Endothelial cell of umbilical vein (primary cell): ENCODE data around the gene FLACC1. TPM values are rescaled to one million over a fixed set of nuclear protein-coding genes. Genes with fewer than 3 reads are reported as not detected.

Experiments
- BruUV-seq: library from RNA; stranded (reverse); fragments of 400-500 nt; replicated peaks from 2 replicates; lab custom pipeline; 2021; lab: Mats Ljungman, UMichigan
- CTCF ChIA-PET: fragments of 300-600, 350-600 bp; sonication (Branson Sonifier 250); formaldehyde crosslinking; loops from one replicate; lab custom pipeline; 2021; ENCODE audit warnings: antibody characterized with exemption, inconsistent platforms; lab: Charles Lee
- POLR2A ChIA-PET: fragments of 300-600, 350-600 bp; sonication (Branson Sonifier 250); formaldehyde crosslinking; loops from one replicate; lab custom pipeline; 2021; ENCODE audit warnings: antibody characterized with exemption, inconsistent platforms; lab: Charles Lee
- DNase-seq: peaks from one replicate; pipeline ENCODE4 v3.0.0-alpha.2; 2011; ENCODE audit warnings: low read depth, low spot score
- FAIRE-seq: peaks from 2 replicates; lab custom pipeline; 2011; peaks lifted over from hg19 to GRCh38; lab: Jason Lieb, UNC
- H2AFZ ChIP-seq: 2 replicates; pipeline ENCODE4 v1.6.0; 2012; ENCODE audit warnings: low read depth, low read length, control low read depth, inconsistent platforms
- H3K27ac ChIP-seq: 2 replicates; pipeline ENCODE4 v1.5.1; 2011; ENCODE audit warnings: low read depth, mild to moderate bottlenecking, control low read depth, low read length, moderate library complexity; ENCODE audit not compliant: insufficient read depth
- H3K27me3 ChIP-seq, 2 experiments: 2 replicates each; pipeline versions ENCODE4 v1.6.0 to v1.6.1; 2011; ENCODE audit warnings: low read length in 2 of 2, mixed read lengths in 1 of 2; ENCODE audit not compliant: control insufficient read depth in 2 of 2, insufficient read depth in 2 of 2
- H3K36me3 ChIP-seq, 2 experiments: 2 replicates in 1 of 2; 3 replicates in 1 of 2; pipeline ENCODE4 v1.5.1; 2011; ENCODE audit warnings: low read length in 2 of 2, mild to moderate bottlenecking in 1 of 2, moderate library complexity in 1 of 2; ENCODE audit not compliant: control insufficient read depth in 2 of 2, insufficient read depth in 2 of 2; ENCODE audit errors: extremely low read depth in 1 of 2
- H3K4me1 ChIP-seq: 3 replicates; pipeline ENCODE4 v1.5.1; 2011; ENCODE audit warnings: mild to moderate bottlenecking, low read length; ENCODE audit not compliant: control insufficient read depth, insufficient read depth; ENCODE audit errors: extremely low read depth
- H3K4me2 ChIP-seq: 2 replicates; pipeline ENCODE4 v1.6.1; 2011; ENCODE audit warnings: low read length, control low read depth, mixed read lengths; ENCODE audit not compliant: insufficient read depth
- H3K4me3 ChIP-seq, 3 experiments: fragments of 200-600 bp in 1 of 3; sonication (generic), shearing (Covaris generic) in 1 of 3; replicated peaks in 1 of 3; 2 replicates each; pipeline ENCODE4 v1.5.1; 2011 to 2016; ENCODE audit warnings: control low read depth in 3 of 3, low read length in 3 of 3, mild to moderate bottlenecking in 2 of 3, inconsistent platforms in 1 of 3, low read depth in 1 of 3, moderate library complexity in 1 of 3; ENCODE audit not compliant: insufficient read depth in 1 of 3
- H3K79me2 ChIP-seq: 2 replicates; pipeline ENCODE4 v1.6.0; 2012; ENCODE audit warnings: low read length, inconsistent platforms; ENCODE audit not compliant: control insufficient read depth, insufficient read depth
- H3K9ac ChIP-seq: replicated peaks from 2 replicates; pipeline ENCODE3; 2011; ENCODE audit warnings: low read length, control low read depth; ENCODE audit not compliant: insufficient read depth; ENCODE audit errors: extremely low read depth
- H3K9me1 ChIP-seq: replicated peaks from 3 replicates; pipeline ENCODE4 v1.6.0; 2011; ENCODE audit warnings: mild to moderate bottlenecking, low read length; ENCODE audit not compliant: control insufficient read depth, insufficient read depth; ENCODE audit errors: extremely low read depth
- H3K9me3 ChIP-seq: replicated peaks from 2 replicates; pipeline ENCODE4 v1.5.1; 2012; ENCODE audit warnings: low read length, inconsistent platforms; ENCODE audit not compliant: control insufficient read depth, insufficient read depth
- H4K20me1 ChIP-seq: replicated peaks from 2 replicates; pipeline ENCODE3; 2011; ENCODE audit warnings: mild to moderate bottlenecking, low read length; ENCODE audit not compliant: control insufficient read depth, insufficient read depth; ENCODE audit errors: extremely low read depth
- CTCF ChIP-seq, 2 donors: IDR thresholded peaks; 1 replicate in 1 of 2; 2 replicates in 1 of 2; pipeline ENCODE4 v1.5.1; 2011; ENCODE audit warnings: low read length in 2 of 2, mild to moderate bottlenecking in 2 of 2, moderate library complexity in 2 of 2, control low read depth in 1 of 2, inconsistent platforms in 1 of 2, low read depth in 1 of 2; ENCODE audit not compliant: insufficient read depth in 1 of 2; ENCODE audit errors: extremely low read depth in 1 of 2
- EZH2 ChIP-seq: IDR thresholded peaks from 2 replicates; pipeline ENCODE4 v1.6.1; 2012; ENCODE audit warnings: borderline replicate concordance, low read depth, mild to moderate bottlenecking, moderate library complexity, low read length, inconsistent platforms; ENCODE audit not compliant: severe bottlenecking
- GATA2 ChIP-seq: IDR thresholded peaks from 2 replicates; pipeline ENCODE4 v1.7.0; 2011; ENCODE audit warnings: low read depth, mild to moderate bottlenecking, moderate library complexity, mixed read lengths, low read length; ENCODE audit not compliant: insufficient read length, insufficient read depth
- MAX ChIP-seq: IDR thresholded peaks from 2 replicates; pipeline ENCODE4 v1.6.1; 2011; ENCODE audit not compliant: insufficient read depth, insufficient read length
- MYC ChIP-seq: IDR thresholded peaks from one replicate; pipeline ENCODE4 v1.6.1; 2011; ENCODE audit warnings: mild to moderate bottlenecking, low read depth, low read length
- POLR2A ChIP-seq: IDR thresholded peaks from 2 replicates; pipeline ENCODE4 v1.6.1; 2012; ENCODE audit warnings: low read depth, mild to moderate bottlenecking, control low read depth, low read length
- POLR2AphosphoS5 ChIP-seq: IDR thresholded peaks from 2 replicates; pipeline ENCODE4 v1.6.1; 2012; ENCODE audit warnings: low read depth, mild to moderate bottlenecking, control low read depth, low read length, moderate library complexity; ENCODE audit not compliant: insufficient read depth
- dilution Hi-C: fragments of 300-500 bp; cut with MboI; formaldehyde crosslinking; loops from one replicate; pipeline ENCODE4 v1.15.0; 2019; ENCODE audit warnings: low sequenced_read_pairs; ENCODE audit not compliant: extremely low pct_ligation_motif_present
- intact Hi-C: fragments of 100-400 bp; cut with micrococcal nuclease; formaldehyde crosslinking; loops from one replicate; pipeline ENCODE4 v1.10.0; 2022
- polyA plus RNA-seq, 4 experiments: library from polyadenylated mRNA; depleted of rRNA in 3 of 4; stranded (reverse) in 3 of 4; unstranded in 1 of 4; fragments of >200 nt; gene quantifications; 2 replicates each; pipeline versions ENCODE4 v1.2.1 to v1.2.3, GENCODE V29; 2011 to 2012; ENCODE audit warnings: missing spikeins in 1 of 4
- total RNA-seq: library from RNA; stranded (reverse); gene quantifications from 2 replicates; pipeline ENCODE4 v1.2.3, GENCODE V29; 2021

The FLACC1 gene
- total and polyA plus RNA-seq, 2 donors (not counting 3 experiments of a cell fraction or from before 2014, with no cell fraction given), result 0.11 to 1.4 TPM

- Histone ChIP-seq H4K20me1 (no peaks in the 10 kb centered on the region), H3K9ac (no peak overlapping the region), H3K36me3 (no peaks in the 10 kb centered on the region), H2AFZ (no peak overlapping the region), H3K27ac (no peak overlapping the region), H3K27me3 (no peaks in the 10 kb centered on the region), H3K4me3 (no peak overlapping the region), H3K9me1 (no peaks in the 10 kb centered on the region), H3K4me2 (no peak overlapping the region), H3K9me3 (no peaks in the 10 kb centered on the region), H3K4me1 (no peaks in the 10 kb centered on the region), H3K79me2 (no peaks in the 10 kb centered on the region)
- POLR2A ChIA-PET, result no interaction called here
- BruUV-seq, result no TSS peak
- FAIRE-seq, result peak; percentile 74
- dilution Hi-C loops (no loop called here), intact Hi-C loops (loop anchor here (1.0 to 10.0 kb wide), 4 partner anchors 107 to 459 kb away; partner anchors contain the start of gene CASP10)
- TF ChIP-seq POLR2AphosphoS5, result no peak
- TF ChIP-seq GATA2, result no peak
- no peak for TF ChIP-seq POLR2A
- no peak for TF ChIP-seq MAX
- TF ChIP-seq CTCF (IDR thresholded peaks at IDR 0.05; ENCODE audit: extremely low read depth in 1 of 2, insufficient read depth in 1 of 2, low read depth in 1 of 2, low read length in 2 of 2), result peak; percentile 66 to 78
- TF ChIP-seq MYC, result no peak
- no peak for TF ChIP-seq EZH2
- peak; percentile 54 for DNase-seq
- CTCF ChIA-PET, result interaction anchor here (0.6 to 5.4 kb wide), 28 partner anchors 9 to 459 kb away, joined by 3 to 58 read pairs (median 3); partner anchors contain the start of genes CASP10, STRADB and TRAK2
Observed at GRCh38 chr2:201363857-201364560, 6.9 kb upstream of the FLACC1 start.
